Subcutaneous abdominal adipose tissue (tissue), 5 donors: ENCODE measurements around the gene CAMKMT.

ENCODE experiments used
- H3K27ac ChIP-seq: one replicate; pipeline ENCODE4 v1.7.0; 2013; ENCODE audit warnings: low read depth, mild to moderate bottlenecking, inconsistent platforms, low read length, moderate library complexity
- H3K27me3 ChIP-seq, 5 donors: one replicate each; pipeline ENCODE4 v1.7.0; 2013; ENCODE audit warnings: low read length in 5 of 5, inconsistent platforms in 1 of 5; ENCODE audit not compliant: control insufficient read depth in 5 of 5, insufficient read depth in 4 of 5
- H3K36me3 ChIP-seq, 5 donors: one replicate each; pipeline ENCODE4 v1.7.0; 2013; ENCODE audit warnings: low read length in 5 of 5; ENCODE audit not compliant: control insufficient read depth in 5 of 5, insufficient read depth in 5 of 5
- H3K4me1 ChIP-seq, 5 donors: one replicate each; pipeline ENCODE4 v1.7.0; 2013; ENCODE audit warnings: low read length in 5 of 5, mild to moderate bottlenecking in 3 of 5, moderate library complexity in 1 of 5; ENCODE audit not compliant: control insufficient read depth in 5 of 5, insufficient read depth in 5 of 5
- H3K4me3 ChIP-seq, 5 donors: one replicate each; pipeline ENCODE4 v1.7.0; 2013; ENCODE audit warnings: low read length in 5 of 5, low read depth in 1 of 5
- H3K9ac ChIP-seq, 5 donors: one replicate each; pipeline ENCODE4 v1.7.0; 2013; ENCODE audit warnings: low read length in 5 of 5, mild to moderate bottlenecking in 4 of 5, moderate library complexity in 3 of 5
- H3K9me3 ChIP-seq, 5 donors: one replicate each; pipeline ENCODE4 v1.7.0; 2013; ENCODE audit warnings: low read length in 5 of 5; ENCODE audit not compliant: control insufficient read depth in 5 of 5
- donor health status: healthy.
- donor health status: healthy.
- donor health status: healthy.
- donor health status: healthy.
- donor health status: healthy.

CAMKMT gene

GRCh38 chr2:44361330-44362206 lies at the start of gene CAMKMT, which contains the start of gene PREPL:
CAMKMT (plus strand) TSS chr2:44361947.
PREPL (minus strand) TSS chr2:44361494; CDS start chr2:44346342, 15,152 bp downstream.
- Histone ChIP-seq H3K4me3 (peak within 1 kb of the TSS; percentile 89 to 99 (median 96)), H3K27me3 (no peaks in the 10 kb centered on the region), H3K36me3 (no peaks in the 10 kb centered on the region), H3K27ac (peak within 1 kb of the TSS; percentile 100), H3K9me3 (no peaks in the 10 kb centered on the region), H3K9ac (peak within 1 kb of the TSS; percentile 85 to 99 (median 94)), H3K4me1 (peaks cover 4 to 26% (median 22%) of the 10 kb centered on the region in 5 donors)

GRCh38 chr2:44314362-44314761 lies 47.4 kb upstream of the CAMKMT start:
- no peak overlapping the region for H3K9ac ChIP-seq
- no peak overlapping the region for H3K4me3 ChIP-seq
- no peaks in the 10 kb centered on the region for H3K4me1 ChIP-seq
- H3K27ac ChIP-seq = no peak overlapping the region
- peaks cover 17 to 26% (median 20%) of the 10 kb centered on the region in 5 donors for H3K9me3 ChIP-seq
- H3K27me3 ChIP-seq = no peaks in the 10 kb centered on the region
- H3K36me3 ChIP-seq = peaks cover 11 to 55% (median 29%) of the 10 kb centered on the region in 5 donors

GRCh38 chr2:44315945-44316344 lies 45.8 kb upstream of the CAMKMT start:
- H3K36me3 ChIP-seq = peaks cover 23 to 70% (median 43%) of the 10 kb centered on the region in 5 donors
- no peak overlapping the region for H3K4me3 ChIP-seq
- H3K4me1 ChIP-seq = no peaks in the 10 kb centered on the region
- no peaks in the 10 kb centered on the region for H3K27me3 ChIP-seq
- H3K27ac ChIP-seq = no peak overlapping the region
- no peak overlapping the region for H3K9ac ChIP-seq
- peaks cover 2 to 13% (median 6%) of the 10 kb centered on the region in 5 donors for H3K9me3 ChIP-seq

- H3K36me3 ChIP-seq = peaks cover 41 to 64% (median 54%) of the 10 kb centered on the region in 5 donors
Measured at GRCh38 chr2:44320832-44321231, 40.9 kb upstream of the CAMKMT start.

GRCh38 chr2:44321360-44321759 lies 40.4 kb upstream of the CAMKMT start:
- H3K4me1 ChIP-seq = peaks cover 0 to 8% (median 4%) of the 10 kb centered on the region in 5 donors
- no peak overlapping the region for H3K27ac ChIP-seq
- no peaks in the 10 kb centered on the region for H3K27me3 ChIP-seq
- H3K9me3 ChIP-seq = no peaks in the 10 kb centered on the region
- H3K36me3 ChIP-seq = peaks cover 43 to 59% (median 52%) of the 10 kb centered on the region in 5 donors
- no peak overlapping the region for H3K4me3 ChIP-seq
- H3K9ac ChIP-seq = no peak overlapping the region

More at GRCh38 chr2:44320832-44321231, 40.9 kb upstream of the CAMKMT start:
- Histone ChIP-seq H3K9ac (no peak overlapping the region), H3K9me3 (no peaks in the 10 kb centered on the region), H3K4me3 (no peak overlapping the region), H3K4me1 (peaks cover 0 to 8% (median 4%) of the 10 kb centered on the region in 5 donors), H3K27me3 (no peaks in the 10 kb centered on the region), H3K27ac (no peak overlapping the region)

GRCh38 chr2:44324971-44325426 lies 36.7 kb upstream of the CAMKMT start:
- H3K9me3 ChIP-seq = no peaks in the 10 kb centered on the region
- H3K4me1 ChIP-seq = peaks cover 0 to 8% (median 4%) of the 10 kb centered on the region in 5 donors
- no peak overlapping the region for H3K9ac ChIP-seq
- H3K36me3 ChIP-seq = peaks cover 47 to 63% (median 53%) of the 10 kb centered on the region in 5 donors
- H3K27ac ChIP-seq = no peak overlapping the region
- H3K4me3 ChIP-seq = no peak overlapping the region
- H3K27me3 ChIP-seq = no peaks in the 10 kb centered on the region

- no peak overlapping the region for H3K27ac ChIP-seq
- H3K36me3 ChIP-seq = peaks cover 43 to 61% (median 45%) of the 10 kb centered on the region in 5 donors
- peaks cover 0 to 8% (median 4%) of the 10 kb centered on the region in 5 donors for H3K4me1 ChIP-seq
- H3K27me3 ChIP-seq = no peaks in the 10 kb centered on the region
- no peak overlapping the region for H3K4me3 ChIP-seq
- H3K9me3 ChIP-seq = no peaks in the 10 kb centered on the region
- H3K9ac ChIP-seq = no peak overlapping the region
Measured at GRCh38 chr2:44325897-44326296, 35.9 kb upstream of the CAMKMT start.

- no peak overlapping the region for H3K9ac ChIP-seq
- H3K27me3 ChIP-seq = no peaks in the 10 kb centered on the region
- peaks cover 40 to 60% (median 43%) of the 10 kb centered on the region in 5 donors for H3K36me3 ChIP-seq
- no peaks in the 10 kb centered on the region for H3K9me3 ChIP-seq
- no peak overlapping the region for H3K4me3 ChIP-seq
- no peak overlapping the region for H3K27ac ChIP-seq
- peaks cover 0 to 8% (median 4%) of the 10 kb centered on the region in 5 donors for H3K4me1 ChIP-seq
Measured at GRCh38 chr2:44326548-44327264, 35.0 kb upstream of the CAMKMT start.

- Histone ChIP-seq H3K9me3 (no peaks in the 10 kb centered on the region), H3K27ac (no peak overlapping the region), H3K36me3 (peaks cover 30 to 52% (median 34%) of the 10 kb centered on the region in 5 donors), H3K9ac (no peak overlapping the region), H3K27me3 (no peaks in the 10 kb centered on the region), H3K4me1 (peaks cover 0 to 8% (median 4%) of the 10 kb centered on the region in 5 donors), H3K4me3 (no peak overlapping the region)
Measured at GRCh38 chr2:44328750-44329149, 33.0 kb upstream of the CAMKMT start.
